Measurements from ENCODE around the gene EPHA4. TPM values are rescaled to one million over a fixed set of nuclear protein-coding genes. Genes with fewer than 3 reads are reported as not detected.

Gene EPHA4
- polyA plus RNA-seq, 1 of the 3 experiments (the other 2 are of a cell fraction): 0.90 TPM

DNA sequence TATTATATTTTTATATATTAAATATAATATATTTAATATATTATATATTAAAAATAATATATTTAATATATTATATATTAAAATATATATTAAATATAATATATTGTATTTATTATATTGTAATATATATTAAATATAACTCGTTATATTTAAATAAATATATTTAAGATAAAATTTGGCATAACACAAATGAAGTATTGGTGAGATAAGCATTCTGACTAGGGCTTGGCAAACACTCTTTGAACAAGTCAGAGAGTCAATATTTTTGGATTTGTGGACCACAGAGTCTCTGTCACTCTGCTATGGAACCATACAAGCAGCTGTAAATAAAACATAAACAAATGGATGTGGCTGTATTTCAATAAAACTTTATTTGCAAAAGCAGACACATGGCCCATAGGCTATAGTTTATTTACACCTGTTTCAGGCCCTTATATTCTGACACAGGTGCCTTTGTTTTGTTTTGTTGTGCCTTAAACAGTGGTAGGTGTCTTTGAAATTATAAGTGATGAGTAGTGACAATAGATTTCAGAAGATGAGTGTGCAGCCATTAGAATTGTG lies 190.1 kb downstream of the EPHA4 start:
- Histone ChIP-seq H3K4me2 (no peak overlapping the region), H3F3A (replicated peaks; ENCODE audit: insufficient read depth) (no peaks in the 10 kb centered on the region), H3K9ac (no peak overlapping the region), H3K27ac (ENCODE audit: low read depth in 2 of 2, low read length in 1 of 2) (no peak overlapping the region), H3K79me2 (ENCODE audit: insufficient read depth) (no peaks in the 10 kb centered on the region), H3K27me3 (ENCODE audit: insufficient read depth) (no peaks in the 10 kb centered on the region), H3K9me2 (no peaks in the 10 kb centered on the region), H2AFZ (ENCODE audit: low read depth) (no peak overlapping the region), H3K4me1 (ENCODE audit: control insufficient read depth in 1 of 2, insufficient read depth in 2 of 2, low read depth in 1 of 2, low read length in 1 of 2) (no peaks in the 10 kb centered on the region), H3K9me3 (no peaks in the 10 kb centered on the region), H3K4me3 (ENCODE audit: low read depth in 2 of 2, low read length in 1 of 2) (no peak overlapping the region), H4K20me1 (ENCODE audit: insufficient read depth) (no peaks in the 10 kb centered on the region), H3K36me3 (replicated peaks in 1 of 2; ENCODE audit: control insufficient read depth in 1 of 2, insufficient read depth in 2 of 2, low read length in 1 of 2) (no peaks in the 10 kb centered on the region)
- WGBS (ENCODE audit: low lambda C conversion rate): 0% methylated on average over 1 of the region's 1 CpG
- no peak for DNase-seq
- ChIA-PET POLR2A (no interaction called here), CTCF (no interaction called here)
- TF ChIP-seq, protein P1, sequence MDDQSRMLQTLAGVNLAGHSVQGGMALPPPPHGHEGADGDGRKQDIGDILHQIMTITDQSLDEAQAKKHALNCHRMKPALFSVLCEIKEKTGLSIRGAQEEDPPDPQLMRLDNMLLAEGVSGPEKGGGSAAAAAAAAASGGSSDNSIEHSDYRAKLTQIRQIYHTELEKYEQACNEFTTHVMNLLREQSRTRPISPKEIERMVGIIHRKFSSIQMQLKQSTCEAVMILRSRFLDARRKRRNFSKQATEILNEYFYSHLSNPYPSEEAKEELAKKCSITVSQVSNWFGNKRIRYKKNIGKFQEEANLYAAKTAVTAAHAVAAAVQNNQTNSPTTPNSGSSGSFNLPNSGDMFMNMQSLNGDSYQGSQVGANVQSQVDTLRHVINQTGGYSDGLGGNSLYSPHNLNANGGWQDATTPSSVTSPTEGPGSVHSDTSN (IDR thresholded peaks at IDR 0.05): no peak
- no peak for TF ChIP-seq TCF12 (IDR thresholded peaks at IDR 0.05)
- TF ChIP-seq, protein P2, sequence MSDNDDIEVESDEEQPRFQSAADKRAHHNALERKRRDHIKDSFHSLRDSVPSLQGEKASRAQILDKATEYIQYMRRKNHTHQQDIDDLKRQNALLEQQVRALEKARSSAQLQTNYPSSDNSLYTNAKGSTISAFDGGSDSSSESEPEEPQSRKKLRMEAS (IDR thresholded peaks at IDR 0.05; ENCODE audit: low read depth): no peak
- no peak for TF ChIP-seq RAD21 (IDR thresholded peaks at IDR 0.05; ENCODE audit: low read length)
- TF ChIP-seq YY1 (IDR thresholded peaks at IDR 0.05; ENCODE audit: low read depth): no peak
- no peak for TF ChIP-seq NFIC (IDR thresholded peaks at IDR 0.05; ENCODE audit: borderline replicate concordance)
- TF ChIP-seq ELF1 (IDR thresholded peaks at IDR 0.05): no peak
- TF ChIP-seq, protein P3, sequence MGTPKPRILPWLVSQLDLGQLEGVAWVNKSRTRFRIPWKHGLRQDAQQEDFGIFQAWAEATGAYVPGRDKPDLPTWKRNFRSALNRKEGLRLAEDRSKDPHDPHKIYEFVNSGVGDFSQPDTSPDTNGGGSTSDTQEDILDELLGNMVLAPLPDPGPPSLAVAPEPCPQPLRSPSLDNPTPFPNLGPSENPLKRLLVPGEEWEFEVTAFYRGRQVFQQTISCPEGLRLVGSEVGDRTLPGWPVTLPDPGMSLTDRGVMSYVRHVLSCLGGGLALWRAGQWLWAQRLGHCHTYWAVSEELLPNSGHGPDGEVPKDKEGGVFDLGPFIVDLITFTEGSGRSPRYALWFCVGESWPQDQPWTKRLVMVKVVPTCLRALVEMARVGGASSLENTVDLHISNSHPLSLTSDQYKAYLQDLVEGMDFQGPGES (IDR thresholded peaks at IDR 0.05; ENCODE audit: low read depth, low read length): no peak
- TF ChIP-seq CHD2 (IDR thresholded peaks at IDR 0.05; ENCODE audit: low read length, partially characterized antibody): no peak
- TF ChIP-seq, protein P4, sequence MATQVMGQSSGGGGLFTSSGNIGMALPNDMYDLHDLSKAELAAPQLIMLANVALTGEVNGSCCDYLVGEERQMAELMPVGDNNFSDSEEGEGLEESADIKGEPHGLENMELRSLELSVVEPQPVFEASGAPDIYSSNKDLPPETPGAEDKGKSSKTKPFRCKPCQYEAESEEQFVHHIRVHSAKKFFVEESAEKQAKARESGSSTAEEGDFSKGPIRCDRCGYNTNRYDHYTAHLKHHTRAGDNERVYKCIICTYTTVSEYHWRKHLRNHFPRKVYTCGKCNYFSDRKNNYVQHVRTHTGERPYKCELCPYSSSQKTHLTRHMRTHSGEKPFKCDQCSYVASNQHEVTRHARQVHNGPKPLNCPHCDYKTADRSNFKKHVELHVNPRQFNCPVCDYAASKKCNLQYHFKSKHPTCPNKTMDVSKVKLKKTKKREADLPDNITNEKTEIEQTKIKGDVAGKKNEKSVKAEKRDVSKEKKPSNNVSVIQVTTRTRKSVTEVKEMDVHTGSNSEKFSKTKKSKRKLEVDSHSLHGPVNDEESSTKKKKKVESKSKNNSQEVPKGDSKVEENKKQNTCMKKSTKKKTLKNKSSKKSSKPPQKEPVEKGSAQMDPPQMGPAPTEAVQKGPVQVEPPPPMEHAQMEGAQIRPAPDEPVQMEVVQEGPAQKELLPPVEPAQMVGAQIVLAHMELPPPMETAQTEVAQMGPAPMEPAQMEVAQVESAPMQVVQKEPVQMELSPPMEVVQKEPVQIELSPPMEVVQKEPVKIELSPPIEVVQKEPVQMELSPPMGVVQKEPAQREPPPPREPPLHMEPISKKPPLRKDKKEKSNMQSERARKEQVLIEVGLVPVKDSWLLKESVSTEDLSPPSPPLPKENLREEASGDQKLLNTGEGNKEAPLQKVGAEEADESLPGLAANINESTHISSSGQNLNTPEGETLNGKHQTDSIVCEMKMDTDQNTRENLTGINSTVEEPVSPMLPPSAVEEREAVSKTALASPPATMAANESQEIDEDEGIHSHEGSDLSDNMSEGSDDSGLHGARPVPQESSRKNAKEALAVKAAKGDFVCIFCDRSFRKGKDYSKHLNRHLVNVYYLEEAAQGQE (IDR thresholded peaks at IDR 0.05; ENCODE audit: low read depth, low read length): no peak
- TF ChIP-seq, protein P5, sequence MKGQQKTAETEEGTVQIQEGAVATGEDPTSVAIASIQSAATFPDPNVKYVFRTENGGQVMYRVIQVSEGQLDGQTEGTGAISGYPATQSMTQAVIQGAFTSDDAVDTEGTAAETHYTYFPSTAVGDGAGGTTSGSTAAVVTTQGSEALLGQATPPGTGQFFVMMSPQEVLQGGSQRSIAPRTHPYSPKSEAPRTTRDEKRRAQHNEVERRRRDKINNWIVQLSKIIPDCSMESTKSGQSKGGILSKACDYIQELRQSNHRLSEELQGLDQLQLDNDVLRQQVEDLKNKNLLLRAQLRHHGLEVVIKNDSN (IDR thresholded peaks at IDR 0.05; ENCODE audit: borderline replicate concordance, low read depth): no peak
- TF ChIP-seq TAF1 (IDR thresholded peaks at IDR 0.05; ENCODE audit: borderline replicate concordance, low read depth, low read length): no peak
